Endothelial cell of hepatic sinusoid (primary cell): ENCODE results near the gene SMC4.
"Not testable (repeated sequence)": the region's sequence is repeated elsewhere in the genome, so short reads cannot be mapped to it uniquely, and the experiment has no call there.

Experiments used
- in situ Hi-C: cut with HindIII; loops from 2 replicates; pipeline ENCODE4 v1.10.0; 2017; ENCODE audit warnings: low sequenced_read_pairs

SMC4 gene

DNA sequence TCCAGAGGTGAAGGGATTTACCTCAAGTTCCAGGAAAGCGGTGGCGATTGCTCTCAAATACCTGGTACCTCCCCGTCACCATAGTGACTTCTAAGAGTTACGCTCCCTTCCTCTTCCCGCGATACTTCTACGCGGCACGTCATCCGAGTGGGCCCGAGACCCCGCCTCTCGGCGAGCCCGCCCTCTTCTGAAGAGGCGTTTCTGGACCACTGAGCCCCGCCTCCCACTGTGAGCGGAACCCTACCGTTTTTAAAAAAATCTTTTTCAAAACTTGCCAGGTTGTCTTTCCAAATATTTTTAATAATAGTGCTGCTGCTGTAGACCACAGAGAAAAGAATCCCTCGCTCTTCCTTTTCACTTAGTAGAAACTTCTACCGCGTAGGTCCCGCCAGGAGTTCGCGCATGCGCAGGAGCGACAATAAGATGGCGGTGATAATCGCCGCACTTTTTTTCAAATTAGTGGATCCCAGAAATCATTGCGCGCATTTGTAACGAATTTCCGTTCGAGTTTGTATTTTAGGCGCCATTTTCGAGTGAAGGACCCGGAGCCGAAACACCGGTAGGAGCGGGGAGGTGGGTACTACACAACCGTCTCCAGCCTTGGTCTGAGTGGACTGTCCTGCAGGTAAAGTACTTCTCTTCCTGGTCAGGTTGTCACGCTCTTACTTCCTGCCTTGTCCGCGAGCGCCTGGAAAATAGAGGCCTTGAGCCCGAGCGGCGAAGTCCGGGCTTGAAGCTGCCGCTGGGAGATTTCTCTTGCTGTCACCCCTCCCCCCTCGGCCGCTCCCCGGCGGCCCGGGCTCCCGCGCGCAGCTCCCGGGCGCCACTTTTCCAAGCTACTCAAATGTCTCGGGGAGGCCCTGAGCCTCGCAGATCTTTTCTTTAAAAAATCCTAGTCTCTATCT, at the start of gene SMC4, which contains the start of gene IFT80:
TSS of gene SMC4 (plus strand) at position 526 of the 905 bp plus-strand sequence. CDS start 1,177 bp downstream, outside the sequence.
TSS of gene IFT80 (minus strand) at position 101 of the 905 bp plus-strand sequence. CDS start 14,625 bp downstream, outside the sequence.
- in situ Hi-C loops: no loop called here

DNA sequence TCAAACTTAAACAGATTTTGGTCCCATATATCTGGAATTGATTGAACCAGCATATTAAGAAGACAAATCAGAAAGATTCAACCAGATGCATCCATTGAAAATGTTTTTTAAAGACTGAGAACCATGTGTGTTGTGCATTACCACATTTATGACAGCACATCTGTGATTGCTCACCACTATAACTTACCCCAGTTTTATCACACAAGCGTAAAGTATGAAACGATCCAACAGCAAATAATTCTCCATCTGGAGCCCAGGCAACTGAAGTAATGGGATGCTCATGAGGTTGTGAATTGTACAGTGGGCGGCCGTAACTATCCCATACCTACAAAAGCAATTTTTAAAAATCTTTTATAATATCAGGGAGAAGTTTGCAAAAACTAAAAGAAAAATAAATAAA, 43.6 kb upstream of the SMC4 start:
- in situ Hi-C loops: no loop called here

DNA sequence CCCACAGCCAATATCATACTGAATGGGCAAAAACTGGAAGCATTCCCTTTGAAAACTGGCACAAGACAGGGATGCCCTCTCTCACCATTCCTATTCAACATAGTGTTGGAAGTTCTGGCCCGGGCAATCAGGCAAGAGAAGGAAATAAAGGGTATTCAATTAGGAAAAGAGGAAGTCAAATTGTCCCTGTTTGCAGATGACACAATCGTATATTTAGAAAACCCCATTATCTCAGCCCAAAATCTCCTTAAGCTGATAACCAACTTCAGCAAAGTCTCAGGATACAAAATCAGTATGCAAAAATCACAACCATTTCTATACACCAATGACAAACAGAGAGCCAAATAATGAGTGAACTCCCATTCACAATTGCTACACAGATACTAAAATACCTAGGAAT, 36.6 kb upstream of the SMC4 start:
- in situ Hi-C loops: not testable (repeated sequence)

DNA sequence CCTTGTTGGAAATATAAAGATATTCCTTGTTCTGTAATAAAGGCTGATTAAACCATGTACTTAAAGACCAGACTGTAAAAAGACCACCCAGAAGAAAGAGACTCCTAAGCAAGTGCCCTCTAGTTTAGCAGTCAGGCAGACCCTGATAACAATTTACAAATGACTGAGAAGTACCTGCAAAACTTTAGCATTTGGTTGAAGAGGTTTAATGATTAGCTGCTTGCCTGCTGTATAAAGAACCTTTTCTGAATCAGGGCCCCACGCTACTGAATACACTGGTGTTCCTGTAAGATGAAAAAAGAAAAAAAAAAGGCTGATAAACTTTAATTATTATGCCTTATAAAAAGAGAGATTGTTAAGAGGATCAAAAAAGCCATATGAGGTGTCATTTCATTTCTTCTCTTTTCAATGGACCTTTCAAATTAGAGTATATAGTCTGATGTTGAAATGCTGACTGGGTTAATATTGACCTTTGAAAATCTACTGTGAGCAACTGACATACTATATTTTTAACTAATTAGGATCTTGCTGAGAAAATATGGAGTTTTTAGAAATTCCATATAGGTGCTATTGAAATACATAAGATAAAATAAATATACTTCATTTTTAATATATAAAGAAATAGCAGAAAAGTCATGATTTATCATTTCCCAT, 33.5 kb upstream of the SMC4 start:
- in situ Hi-C loops: no loop called here

GRCh38 chr3:160368804-160369203, 30.6 kb upstream of the SMC4 start:
- in situ Hi-C loops: no loop called here

DNA sequence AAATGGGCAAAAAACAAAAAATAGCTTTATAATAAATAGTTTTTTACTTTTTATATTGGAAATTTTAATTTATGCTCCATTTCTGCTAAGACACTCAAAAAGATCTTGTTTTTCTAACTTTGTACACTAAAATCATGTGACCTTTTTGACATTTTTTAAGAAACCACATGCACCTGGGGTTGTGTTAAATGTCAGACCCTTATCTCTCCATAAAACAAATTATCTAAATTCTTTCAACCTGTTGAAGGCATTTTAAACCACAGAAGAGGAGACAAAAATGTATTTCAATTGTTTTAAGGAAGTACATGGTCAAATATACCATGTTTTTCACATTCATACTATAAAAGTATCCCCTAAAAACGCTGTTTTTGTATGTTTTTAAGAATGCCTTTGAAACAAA, 29.7 kb upstream of the SMC4 start:
- in situ Hi-C loops: no loop called here

- in situ Hi-C loops: no loop called here
These were observed 28.2 kb upstream of the SMC4 start for GRCh38 chr3:160370987-160371857.

GRCh38 chr3:160372780-160373179, 26.7 kb upstream of the SMC4 start:
- in situ Hi-C loops: no loop called here

DNA sequence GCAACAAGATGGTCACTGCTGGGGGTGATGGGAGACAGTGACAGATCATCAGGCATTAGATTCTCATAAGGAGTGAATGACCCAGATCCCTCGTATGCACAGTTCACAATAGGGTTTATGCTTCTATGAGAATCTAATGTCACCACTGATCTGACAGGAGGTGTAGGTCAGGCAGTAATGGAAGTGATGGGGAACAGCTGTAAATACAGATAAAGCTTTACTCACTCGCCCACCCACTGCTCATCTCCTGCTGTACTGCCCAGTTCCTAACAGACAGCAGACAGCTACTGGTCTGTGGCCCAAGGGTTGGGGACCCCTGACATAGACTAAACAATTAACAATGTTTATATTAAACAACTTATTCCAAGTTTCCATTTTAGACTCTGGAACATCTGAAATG, 25.8 kb upstream of the SMC4 start:
- in situ Hi-C loops: no loop called here

DNA sequence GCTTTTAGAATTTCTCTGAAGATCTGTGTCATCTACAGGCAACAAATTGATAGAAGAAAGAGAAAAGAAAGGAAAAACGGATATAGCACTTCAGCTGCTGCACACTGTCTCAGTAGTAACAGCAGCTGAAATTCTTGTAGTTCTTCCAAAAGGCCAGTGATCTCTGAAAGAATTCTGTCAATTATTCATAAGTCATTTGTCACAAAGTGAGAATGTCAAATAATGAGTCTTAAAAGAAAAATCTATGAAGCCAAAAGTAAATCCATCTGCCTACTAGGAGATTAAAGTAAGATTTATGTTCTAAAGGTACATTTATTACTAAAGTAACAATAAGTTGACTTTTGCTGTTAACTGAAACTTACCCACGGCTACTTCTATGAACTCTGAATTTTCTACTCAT, 25.0 kb upstream of the SMC4 start:
- in situ Hi-C loops: no loop called here

DNA sequence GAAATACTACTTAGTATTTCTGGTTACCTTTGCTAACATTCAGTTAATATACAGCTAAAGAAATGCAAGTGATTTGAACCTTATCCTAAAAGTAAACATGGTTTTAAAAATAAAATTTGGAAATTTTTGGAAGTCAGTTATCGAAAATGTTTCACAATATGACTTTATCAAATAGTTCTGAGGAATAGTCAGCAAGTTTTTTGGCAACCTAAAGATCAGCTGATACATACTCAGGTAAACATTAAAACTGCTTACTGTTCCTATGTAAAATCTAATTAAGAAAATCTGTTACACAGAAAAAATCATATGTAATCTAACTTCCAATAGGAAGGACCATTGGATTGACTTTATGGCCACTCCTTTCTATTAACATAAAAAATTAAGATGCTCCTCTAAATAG, 24.5 kb upstream of the SMC4 start:
- in situ Hi-C loops: no loop called here

- in situ Hi-C loops: no loop called here
These were observed 22.8 kb upstream of the SMC4 start for GRCh38 chr3:160376681-160377080.

GRCh38 chr3:160378331-160379109, 20.9 kb upstream of the SMC4 start:
- in situ Hi-C loops: no loop called here

DNA sequence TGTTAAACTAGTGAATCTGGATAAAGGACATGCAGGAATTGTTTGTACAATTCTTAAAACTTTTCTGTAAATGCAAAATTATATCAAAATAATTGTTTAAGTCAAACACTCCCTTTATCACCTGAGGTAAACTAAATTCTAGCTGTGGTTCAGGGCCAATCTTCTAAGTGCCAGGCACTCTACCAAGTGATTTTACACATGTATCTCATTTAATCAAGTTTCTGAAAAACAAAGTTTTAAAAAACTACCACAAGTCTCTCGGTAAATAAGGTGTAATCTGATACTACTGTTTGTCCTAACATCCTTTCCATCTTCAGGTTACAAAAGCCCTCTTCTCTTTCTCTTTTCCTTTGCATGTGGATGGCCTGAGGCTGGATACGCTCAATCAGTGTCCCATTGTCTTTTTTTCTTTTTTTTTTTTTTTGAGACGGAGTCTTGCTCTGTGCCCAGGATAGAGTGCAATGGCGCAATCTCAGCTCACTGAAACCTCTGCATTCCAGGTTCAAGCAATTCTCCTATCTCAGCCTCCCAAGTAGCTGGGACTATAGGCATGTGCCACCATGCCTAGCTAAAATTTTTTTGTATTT, 19.7 kb upstream of the SMC4 start:
- in situ Hi-C loops: no loop called here

DNA sequence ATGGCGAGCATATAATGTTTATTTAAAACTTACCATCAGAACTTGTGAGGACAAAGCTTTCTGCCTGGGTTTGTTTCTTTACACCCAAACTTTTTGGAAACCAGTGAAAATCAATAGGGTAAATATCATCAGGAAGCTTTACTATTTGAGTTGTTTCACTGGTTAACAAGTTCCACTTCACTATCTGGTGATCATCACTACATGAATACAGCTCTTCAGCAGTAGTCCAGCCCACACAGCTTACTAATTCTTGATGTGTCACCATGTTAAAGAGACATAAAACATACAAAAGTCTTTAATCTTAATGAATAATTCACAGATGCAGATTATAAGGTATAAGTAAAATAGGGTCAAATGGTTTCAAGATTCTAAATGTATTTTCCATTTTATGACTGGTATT, 18.0 kb upstream of the SMC4 start:
- in situ Hi-C loops: no loop called here

DNA sequence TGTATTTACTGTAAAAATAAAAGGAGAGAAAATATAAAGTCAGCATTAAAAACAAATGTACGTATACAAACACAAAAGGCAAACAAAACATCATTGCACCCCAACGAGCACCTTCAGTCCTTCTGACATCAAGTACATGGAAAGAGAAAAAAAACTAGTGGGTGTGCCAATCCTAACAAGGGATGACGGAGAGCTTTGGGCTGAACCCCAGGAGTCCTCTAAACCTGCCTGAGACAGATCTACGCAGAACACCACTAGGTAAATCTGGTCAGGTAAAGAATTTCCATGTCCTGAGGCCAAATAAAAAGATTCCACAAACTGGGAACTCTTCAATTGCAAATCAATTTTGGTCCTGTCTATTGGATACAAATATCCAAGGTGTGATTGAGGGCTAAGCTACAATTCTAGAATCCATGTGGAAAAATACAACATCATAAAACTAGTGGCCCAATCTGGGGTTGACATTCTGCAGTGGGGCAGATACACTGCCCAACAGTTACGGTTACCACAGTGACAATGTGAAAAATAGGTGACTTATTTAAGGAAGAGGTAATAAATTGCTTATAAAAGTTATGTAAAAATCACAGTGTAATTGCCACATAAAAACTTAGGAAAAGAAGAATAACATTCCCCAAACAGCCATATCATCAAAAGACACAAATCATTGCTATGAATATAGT, 14.7 kb upstream of the SMC4 start:
- in situ Hi-C loops: no loop called here

DNA sequence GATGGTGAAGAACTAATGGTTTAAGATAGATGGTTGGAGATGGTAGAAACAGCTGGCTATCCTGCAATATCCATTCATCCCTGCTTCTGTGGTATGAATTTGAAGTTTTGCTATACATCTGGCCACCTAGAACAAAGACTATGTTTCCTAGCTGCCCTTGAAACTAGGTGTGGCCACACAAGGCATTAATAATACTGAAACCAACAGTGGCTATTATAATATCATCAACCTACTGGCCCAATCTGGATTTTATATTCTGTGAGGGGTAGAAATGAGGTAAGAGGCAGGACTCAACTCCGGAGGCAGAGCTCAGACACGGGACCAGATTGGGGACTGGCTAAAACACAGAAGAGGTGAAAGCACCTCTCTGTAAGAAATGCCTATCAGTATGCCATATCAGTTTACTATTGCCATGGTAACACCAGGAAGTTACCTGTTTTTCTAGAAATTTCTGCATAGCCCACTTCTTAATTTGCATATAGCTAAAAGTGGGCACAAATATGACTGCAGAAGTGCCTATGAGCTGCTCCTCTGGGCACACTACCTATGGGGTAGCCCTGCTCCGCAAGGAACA, 8.8 kb upstream of the SMC4 start:
- in situ Hi-C loops: no loop called here

GRCh38 chr3:160392798-160393197, 6.7 kb upstream of the SMC4 start:
- in situ Hi-C loops: no loop called here

GRCh38 chr3:160393346-160394008, 6.0 kb upstream of the SMC4 start:
- in situ Hi-C loops: no loop called here
